GM18870 (cell line): ENCODE data around the gene ZNF593OS.

Source experiments
- ATAC-seq: cut with Tn5 transposase; IDR thresholded peaks from one replicate; pipeline ENCODE4 v1.9.1; 2021; ENCODE audit warnings: moderate library complexity; ENCODE audit not compliant: unreplicated experiment

The ZNF593OS gene

DNA sequence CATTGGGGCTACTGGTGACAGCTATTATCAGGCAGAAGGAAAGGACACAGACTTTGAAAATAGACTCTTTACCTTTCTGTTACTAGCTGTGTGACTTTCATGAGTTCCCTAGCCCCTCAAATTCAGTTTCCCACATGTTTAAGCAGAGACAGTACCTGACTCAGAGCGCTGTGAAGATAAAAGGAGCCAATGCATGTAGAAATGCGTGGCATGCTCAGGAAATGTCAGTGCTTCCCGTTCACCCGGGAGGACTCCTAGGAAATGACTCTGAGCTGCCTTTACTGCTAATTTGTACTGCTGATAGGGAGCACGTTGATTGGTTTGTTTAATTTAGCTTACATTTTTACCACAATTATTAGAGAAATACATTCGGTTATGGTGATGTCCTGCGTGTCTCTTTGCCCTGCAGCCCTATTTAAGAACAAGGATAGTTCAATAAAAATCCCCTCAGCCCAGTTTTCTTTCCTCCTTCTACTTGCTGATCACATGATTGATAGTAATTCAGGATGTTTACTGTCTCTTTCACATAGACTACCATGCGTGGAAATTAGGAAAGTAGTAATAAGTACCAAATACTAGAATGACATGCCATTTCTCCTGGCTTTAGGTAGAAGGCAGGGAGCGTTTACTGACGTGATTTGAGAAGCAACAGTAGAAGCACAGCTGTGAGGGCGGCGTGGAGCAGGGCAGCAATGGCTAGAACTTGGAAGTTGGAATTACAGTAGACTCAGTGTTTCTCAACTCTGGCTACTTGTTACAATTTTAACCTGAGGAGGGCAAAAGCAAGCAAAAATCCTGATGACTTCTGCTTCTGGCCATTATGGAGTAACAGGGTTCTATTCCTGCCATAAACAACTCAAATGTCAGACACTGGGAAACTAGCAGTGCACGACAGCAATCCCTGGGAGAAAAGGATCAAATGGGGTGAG, 44.1 kb downstream of the ZNF593OS start:
- no peak for ATAC-seq

DNA sequence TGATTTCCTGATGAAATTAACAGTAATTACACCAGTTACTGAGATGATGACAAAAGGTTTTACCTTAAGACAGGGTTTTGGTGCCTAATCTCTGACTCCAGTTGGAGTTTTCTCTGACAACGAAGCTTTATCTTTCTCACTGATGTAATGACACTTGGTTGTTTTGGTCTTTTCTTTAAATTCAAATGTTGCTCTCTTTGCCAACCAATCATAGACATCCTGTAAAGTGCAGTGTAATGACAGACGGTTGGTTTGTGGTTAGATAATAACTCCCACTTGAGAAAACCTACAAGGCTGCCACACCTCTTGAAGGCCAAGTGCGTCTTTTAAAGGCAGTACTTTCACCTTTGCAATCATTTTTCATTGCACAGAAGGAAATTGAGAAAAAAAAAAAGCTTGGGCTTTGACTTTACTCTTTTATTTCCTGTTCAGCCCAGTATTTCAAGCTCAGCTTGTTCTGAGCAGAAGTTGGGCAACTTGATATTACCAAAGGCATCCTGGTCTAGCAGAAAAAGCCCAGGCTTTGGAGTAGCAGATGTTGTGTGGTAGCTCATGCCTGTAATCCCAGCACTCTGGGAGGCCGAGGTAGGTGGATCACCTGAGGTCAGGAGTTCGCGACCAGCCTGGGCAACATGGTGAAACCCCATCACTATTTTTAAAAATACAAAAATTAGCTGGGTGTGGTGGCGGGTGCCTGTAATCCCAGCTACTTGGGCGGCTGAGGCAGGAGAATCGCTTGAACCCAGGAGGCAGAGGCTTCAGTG, 45.1 kb downstream of the ZNF593OS start:
- no peak for ATAC-seq

DNA sequence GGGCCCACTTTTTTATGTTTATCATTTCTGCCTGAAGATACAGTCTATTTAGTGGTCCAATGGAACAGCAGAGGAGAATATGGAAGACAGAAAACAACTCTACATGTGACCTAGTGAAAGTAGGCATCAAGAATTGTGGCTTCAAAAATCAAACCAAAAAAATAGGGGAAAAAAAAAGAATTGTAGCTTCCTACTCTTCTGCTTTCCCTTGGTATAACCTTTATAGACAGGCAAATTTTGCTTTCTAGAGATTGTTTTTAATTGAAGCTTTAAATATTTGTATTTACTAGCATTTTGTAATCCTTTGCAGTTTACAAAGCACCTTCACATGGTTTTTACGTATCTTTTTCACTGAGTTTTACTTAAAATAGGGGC, 45.7 kb downstream of the ZNF593OS start:
- no peak for ATAC-seq

DNA sequence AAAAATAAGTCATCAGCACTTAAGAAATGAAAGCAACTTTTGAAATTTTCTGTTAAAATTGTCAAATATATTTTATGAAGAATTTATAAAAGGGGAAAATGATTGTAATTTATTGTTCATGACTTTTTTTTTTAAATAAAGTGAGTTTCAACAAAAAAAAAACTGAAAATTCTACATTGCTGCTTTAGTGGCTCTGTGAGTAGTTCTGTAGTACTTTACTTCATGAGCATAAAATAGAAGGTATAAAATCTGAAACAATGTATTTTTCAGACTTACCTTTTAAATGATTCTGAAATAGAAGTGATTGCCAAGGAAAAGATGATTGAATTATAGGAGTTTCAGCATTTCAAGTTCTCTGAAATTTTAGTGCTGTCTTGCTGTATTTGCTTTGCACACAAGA, 46.2 kb downstream of the ZNF593OS start:
- no peak for ATAC-seq

DNA sequence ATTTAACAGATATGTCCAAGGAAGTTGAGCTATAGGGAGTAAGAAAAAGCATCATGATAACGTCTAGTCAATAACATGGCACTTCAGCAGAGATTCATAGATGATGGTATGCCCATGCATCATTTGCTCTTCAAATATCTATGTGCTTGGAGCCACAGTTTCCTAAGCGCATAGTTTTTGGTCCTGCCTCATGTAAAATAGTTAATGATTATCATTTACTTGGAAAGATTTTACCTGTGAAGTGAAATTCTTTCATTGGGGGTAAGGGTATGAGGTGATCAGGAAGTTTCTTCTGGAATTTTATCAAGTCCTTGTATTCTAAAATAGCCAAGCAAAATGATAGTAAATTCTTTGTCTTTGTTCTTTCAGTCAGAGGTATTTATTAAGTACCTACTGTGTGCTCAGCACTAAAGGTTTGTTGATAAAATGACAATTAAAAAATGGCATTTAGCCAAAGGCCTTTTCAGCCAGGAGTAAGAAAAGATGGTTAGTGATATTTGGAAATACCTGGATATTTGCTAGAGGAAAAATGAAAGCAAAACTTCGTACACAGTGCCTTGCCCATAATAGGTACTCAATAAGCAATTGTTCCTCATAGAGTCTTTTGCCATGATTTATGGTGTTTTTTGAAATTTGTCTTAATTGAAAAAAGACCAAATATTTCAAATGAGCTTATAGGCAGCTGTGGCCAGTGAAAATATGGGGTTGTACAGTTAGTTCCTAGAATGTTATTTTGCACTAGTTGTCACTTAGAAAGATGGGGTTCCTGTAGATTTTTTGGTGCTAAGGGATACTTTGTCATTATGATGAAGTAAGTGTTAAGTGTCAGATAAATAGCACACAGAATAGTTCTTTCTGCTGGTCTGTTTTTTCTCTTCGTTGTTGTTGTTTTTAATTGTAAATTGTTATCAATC, 47.0 kb downstream of the ZNF593OS start:
- no peak for ATAC-seq

DNA sequence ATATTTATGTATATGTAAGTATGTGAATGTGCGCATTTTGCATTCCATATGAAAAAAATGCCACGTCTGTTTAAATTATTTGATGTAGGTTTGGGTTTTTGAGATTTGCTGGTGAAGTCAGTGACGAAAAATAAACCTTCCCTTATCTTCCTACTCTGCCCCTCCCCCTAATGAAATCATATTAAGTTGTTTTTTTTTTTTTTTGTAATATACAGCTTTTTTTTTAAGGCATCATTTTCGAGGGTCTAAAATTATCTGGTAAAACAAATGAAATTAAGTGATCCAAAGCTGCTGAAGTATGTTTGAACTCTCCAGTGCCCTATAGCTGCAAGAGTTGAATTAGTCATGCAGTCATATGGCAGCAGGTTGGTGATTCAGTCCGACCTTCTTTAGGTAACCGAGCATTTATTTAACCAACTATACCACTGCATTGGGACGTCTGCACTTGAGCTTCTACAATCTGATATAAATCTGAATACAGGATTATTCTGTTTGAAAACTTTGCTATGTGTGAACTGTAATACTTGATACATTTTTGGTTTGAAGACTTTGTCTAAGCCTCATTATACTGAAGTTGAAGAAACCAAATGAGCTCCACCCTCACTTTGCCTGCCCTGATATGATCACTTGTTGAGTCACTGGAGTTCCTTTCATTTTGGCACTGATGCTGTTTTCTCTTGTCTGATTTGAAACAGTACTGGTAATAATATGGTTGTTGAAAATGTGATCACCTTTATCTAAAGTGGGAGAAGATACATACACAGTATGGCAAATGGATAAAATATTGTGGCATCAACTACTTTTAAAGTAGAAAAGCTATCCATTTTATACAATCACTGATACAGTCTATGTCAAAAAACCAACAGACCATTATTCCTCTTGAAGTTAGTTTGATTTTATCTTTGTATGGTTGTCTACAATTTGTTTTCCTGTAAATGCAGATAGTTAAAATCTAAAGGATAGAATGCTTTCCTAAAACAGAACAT, 48.4 kb downstream of the ZNF593OS start:
- ATAC-seq, result no peak

DNA sequence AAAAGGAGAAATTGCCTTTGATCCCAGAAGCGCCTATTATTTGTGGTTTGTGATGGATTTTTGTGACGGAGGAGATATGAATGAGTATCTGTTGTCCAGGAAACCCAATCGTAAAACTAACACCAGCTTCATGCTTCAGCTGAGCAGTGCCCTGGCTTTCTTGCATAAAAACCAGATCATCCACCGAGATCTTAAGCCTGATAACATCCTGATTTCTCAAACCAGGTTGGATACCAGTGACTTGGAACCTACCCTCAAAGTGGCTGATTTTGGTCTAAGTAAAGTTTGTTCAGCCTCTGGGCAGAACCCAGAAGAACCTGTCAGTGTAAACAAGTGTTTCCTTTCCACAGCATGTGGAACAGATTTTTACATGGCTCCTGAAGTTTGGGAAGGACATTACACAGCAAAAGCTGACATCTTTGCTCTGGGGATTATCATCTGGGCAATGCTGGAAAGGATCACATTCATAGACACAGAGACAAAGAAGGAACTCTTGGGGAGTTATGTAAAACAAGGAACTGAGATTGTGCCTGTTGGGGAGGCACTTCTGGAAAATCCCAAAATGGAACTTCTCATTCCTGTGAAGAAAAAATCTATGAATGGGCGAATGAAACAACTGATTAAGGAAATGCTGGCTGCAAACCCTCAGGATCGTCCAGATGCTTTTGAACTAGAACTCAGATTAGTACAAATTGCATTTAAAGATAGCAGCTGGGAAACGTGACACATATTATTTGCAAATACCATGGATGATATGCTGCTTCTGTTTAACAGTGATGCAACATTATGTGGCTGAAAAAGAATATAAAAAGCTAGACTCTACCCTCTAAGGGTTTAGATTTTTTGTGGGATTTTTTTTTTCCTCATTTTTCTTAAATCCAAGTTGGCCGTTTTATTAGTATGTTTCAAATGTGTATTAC, 49.5 kb downstream of the ZNF593OS start:
- ATAC-seq, result no peak

DNA sequence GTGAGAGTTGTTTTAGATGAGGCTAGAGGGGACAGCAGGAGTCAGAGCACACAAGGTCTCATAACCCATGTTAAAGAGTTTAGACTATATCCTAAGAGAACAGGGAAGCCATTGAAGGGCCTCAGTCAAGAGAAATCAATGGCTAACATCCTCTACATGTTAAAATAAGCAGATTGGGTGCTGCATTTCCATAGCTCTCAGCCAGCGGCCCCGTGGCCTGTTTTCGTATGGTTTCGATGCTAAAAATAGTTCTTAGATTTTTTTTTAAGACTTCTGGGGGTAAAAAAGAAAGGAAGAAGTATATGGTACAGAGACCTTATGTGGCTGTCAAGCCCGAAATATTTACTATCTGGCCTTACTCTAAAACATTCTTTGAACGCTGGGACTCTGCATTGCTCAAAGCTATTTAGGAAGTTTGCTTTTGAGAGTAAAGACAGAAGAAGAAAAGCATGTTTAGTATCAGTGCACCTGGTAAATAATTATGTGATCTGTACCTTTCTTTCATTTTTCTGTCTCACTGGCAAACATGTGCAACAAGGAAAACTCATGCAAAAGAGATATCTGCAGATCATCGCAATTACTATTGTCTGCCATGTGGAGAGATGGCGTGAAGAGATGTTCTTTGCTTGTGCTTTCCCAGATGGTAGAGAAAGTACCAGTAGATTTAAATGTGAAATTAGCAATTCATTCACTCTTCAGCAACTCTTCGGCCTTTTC, 51.6 kb downstream of the ZNF593OS start:
- no peak for ATAC-seq
